CD8-positive, alpha-beta memory T cell (primary cell): ENCODE results near the gene PPARD. TPM values are rescaled to one million over a fixed set of nuclear protein-coding genes. Genes with fewer than 3 reads are reported as not detected.

Experiments
- CTCF ChIA-PET: fragments of 350-600 bp; sonication (Branson Sonifier 250); formaldehyde crosslinking; loops from one replicate; lab custom pipeline; 2021; ENCODE audit warnings: antibody characterized with exemption; lab: Charles Lee
- POLR2A ChIA-PET: fragments of 350-600 bp; sonication (Branson Sonifier 250); formaldehyde crosslinking; loops from one replicate; lab custom pipeline; 2021; ENCODE audit warnings: antibody characterized with exemption; lab: Charles Lee
- DNase-seq, 5 donors: peaks; one replicate each; pipeline versions ENCODE4 v3.0.0 to v3.0.0-alpha.2; 2020 to 2022; ENCODE audit warnings: mixed read lengths in 1 of 5
- H3K27ac ChIP-seq: one replicate; pipeline ENCODE4 v1.7.0; 2013; ENCODE audit warnings: low read depth, mild to moderate bottlenecking, low read length, moderate library complexity
- H3K27me3 ChIP-seq: 2 replicates; pipeline ENCODE4 v1.7.0; 2013; ENCODE audit warnings: low read length, mild to moderate bottlenecking; ENCODE audit not compliant: insufficient read depth, poor library complexity, severe bottlenecking
- H3K36me3 ChIP-seq: 2 replicates; pipeline ENCODE4 v1.7.0; 2013; ENCODE audit warnings: mild to moderate bottlenecking, low read length, moderate library complexity; ENCODE audit not compliant: insufficient read depth
- H3K4me1 ChIP-seq: 2 replicates; pipeline ENCODE4 v1.7.0; 2013; ENCODE audit warnings: mild to moderate bottlenecking, low read length, moderate library complexity; ENCODE audit not compliant: insufficient read depth
- H3K4me3 ChIP-seq: 2 replicates; pipeline ENCODE4 v1.7.0; 2013; ENCODE audit warnings: mild to moderate bottlenecking, low read length
- H3K9me3 ChIP-seq: 2 replicates; pipeline ENCODE4 v1.7.0; 2013; ENCODE audit warnings: mild to moderate bottlenecking, low read length
- H3K27ac Mint-ChIP-seq, 8 donors: one replicate each; pipeline ENCODE4 v1.8.0; 2020 to 2021; ENCODE audit warnings: mixed read lengths in 8 of 8, mild to moderate bottlenecking in 6 of 8, inconsistent platforms in 3 of 8, moderate library complexity in 3 of 8
- H3K27me3 Mint-ChIP-seq, 2 donors: one replicate each; pipeline ENCODE4 v1.8.0; 2020 to 2021; ENCODE audit warnings: mixed read lengths in 2 of 2, mild to moderate bottlenecking in 1 of 2, moderate library complexity in 1 of 2
- H3K36me3 Mint-ChIP-seq, 3 donors: one replicate each; pipeline ENCODE4 v1.8.0; 2020 to 2021; ENCODE audit warnings: mixed read lengths in 3 of 3, inconsistent platforms in 1 of 3, mild to moderate bottlenecking in 1 of 3
- H3K4me1 Mint-ChIP-seq, 3 donors: one replicate each; pipeline ENCODE4 v1.8.0; 2020 to 2021; ENCODE audit warnings: mixed read lengths in 3 of 3, inconsistent platforms in 1 of 3, mild to moderate bottlenecking in 1 of 3
- H3K4me3 Mint-ChIP-seq, 7 donors: one replicate each; pipeline ENCODE4 v1.8.0; 2020 to 2021; ENCODE audit warnings: mixed read lengths in 7 of 7, mild to moderate bottlenecking in 6 of 7, moderate library complexity in 4 of 7, inconsistent platforms in 2 of 7
- H3K9me3 Mint-ChIP-seq, 5 donors: one replicate each; pipeline ENCODE4 v1.8.0; 2020 to 2022; ENCODE audit warnings: mixed read lengths in 5 of 5, mild to moderate bottlenecking in 3 of 5, moderate library complexity in 2 of 5, inconsistent platforms in 1 of 5
- polyA plus RNA-seq: library from polyadenylated mRNA; unstranded; fragments of 300-500 nt; fragmentation: Illumina TruSeq; gene quantifications from one replicate; pipeline ENCODE4 v1.2.3, GENCODE V29; 2021
- total RNA-seq, 2 experiments: library from RNA; stranded (reverse); gene quantifications; one replicate each; pipeline ENCODE4 v1.2.3, GENCODE V29; 2021

PPARD gene
- total and polyA plus RNA-seq, 3 experiments from 2014 or later: 7.7 to 16.2 (median 14.8) TPM

DNA sequence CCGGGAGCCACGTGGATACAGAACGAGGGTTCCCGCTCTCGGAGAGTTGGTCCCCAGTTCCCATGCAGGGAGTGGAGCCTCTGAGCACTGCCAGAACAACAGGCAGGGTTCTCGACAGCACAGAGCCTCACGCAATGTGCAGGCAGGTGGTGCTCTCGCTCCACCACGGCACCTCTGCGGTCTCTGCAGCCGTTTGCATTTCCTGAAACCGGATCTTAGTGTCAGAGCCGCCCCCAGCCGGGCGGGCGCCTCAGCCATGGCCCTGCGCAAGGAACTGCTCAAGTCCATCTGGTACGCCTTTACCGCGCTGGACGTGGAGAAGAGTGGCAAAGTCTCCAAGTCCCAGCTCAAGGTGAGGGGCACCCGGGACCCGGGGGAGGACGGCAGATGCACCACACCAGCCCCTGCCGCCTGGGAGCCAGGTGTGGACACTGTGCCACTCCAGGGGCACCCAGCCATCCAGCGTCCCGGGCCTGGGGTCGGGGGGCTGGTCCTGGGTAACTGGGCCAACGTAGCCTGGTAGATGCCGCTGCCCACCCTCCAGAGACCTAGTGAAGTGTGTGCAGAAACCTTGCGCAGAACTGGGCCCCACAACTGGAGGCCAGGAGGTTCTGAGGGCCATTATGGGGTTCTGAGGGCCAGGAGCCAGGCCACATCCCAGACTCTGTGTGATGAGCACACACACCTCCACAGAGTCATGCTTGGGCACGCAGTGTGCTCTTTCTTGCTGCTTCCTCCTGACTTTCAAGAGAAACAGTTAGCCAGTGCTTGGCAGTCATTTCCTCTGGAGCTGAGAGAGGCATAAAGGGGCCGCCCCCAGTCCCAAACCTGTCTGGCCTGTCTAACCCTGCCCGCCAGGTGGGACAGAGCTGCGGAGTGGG lies 44.5 kb upstream of the PPARD start, which contains the start of gene DEF6:
Gene DEF6, plus strand, starts transcription at position 218 of the 881 bp plus-strand sequence. Its CDS starts 39 bp downstream, at position 257.
- no peaks in the 10 kb centered on the region for H3K27me3 Mint-ChIP-seq
- H3K36me3 ChIP-seq: peaks cover 6% of the 10 kb centered on the region
- peak within 1 kb of the TSS; percentile 81 to 93 (median 86) for H3K4me3 Mint-ChIP-seq
- no peaks in the 10 kb centered on the region for H3K9me3 Mint-ChIP-seq
- POLR2A ChIA-PET: interaction anchor here (1.0 to 1.8 kb wide), 6 partner anchors 12 to 154 kb away, joined by 3 to 7 read pairs (median 4); partner anchors contain the start of genes FANCE and PPARD
- no peaks in the 10 kb centered on the region for H3K9me3 ChIP-seq
- H3K4me1 ChIP-seq: peaks cover 48% of the 10 kb centered on the region
- H3K4me1 Mint-ChIP-seq: peaks cover 44 to 55% (median 52%) of the 10 kb centered on the region in 3 donors
- H3K36me3 Mint-ChIP-seq: peaks cover 0 to 59% (median 11%) of the 10 kb centered on the region in 3 donors
- CTCF ChIA-PET: interaction anchor here (0.6 to 13.7 kb wide), 19 partner anchors 9 to 439 kb away, joined by 3 to 295 read pairs (median 4); partner anchors contain the start of genes ARMC12, FANCE, PPARD and RPL10A
- DNase-seq: peak; percentile 82 to 92 (median 84)
- peak within 1 kb of the TSS; percentile 93 for H3K4me3 ChIP-seq
- peak within 1 kb of the TSS; percentile 90 to 100 (median 98) for H3K27ac Mint-ChIP-seq
- H3K27ac ChIP-seq: peak within 1 kb of the TSS; percentile 86
- no peaks in the 10 kb centered on the region for H3K27me3 ChIP-seq

DNA sequence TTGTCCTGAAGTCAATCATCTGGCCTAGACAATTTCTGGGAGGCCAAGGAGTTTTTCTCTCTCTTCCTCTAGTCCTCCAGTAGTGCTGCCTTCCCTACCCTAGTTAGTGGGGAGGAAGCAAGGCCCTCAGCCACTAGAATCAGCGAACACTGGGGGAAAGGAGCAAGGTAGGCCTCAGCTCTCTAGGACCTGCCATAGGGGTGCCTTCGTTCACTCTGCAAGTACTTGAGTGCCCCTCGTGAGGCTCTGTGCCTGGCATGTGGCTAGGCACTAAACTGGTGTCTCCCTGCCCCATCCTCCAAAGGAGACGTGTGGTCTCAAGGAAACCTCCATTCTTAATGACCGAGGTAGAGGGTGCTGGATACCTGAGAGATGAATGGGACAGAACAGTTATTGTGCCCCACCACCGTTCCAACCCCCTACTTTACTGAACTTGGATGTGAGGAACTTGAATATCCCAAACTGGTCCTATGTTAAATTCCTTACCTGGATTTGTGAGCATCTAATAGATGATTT lies 43.7 kb upstream of the PPARD start:
- POLR2A ChIA-PET: interaction anchor here (1.4 to 1.8 kb wide), 3 partner anchors 11 to 154 kb away, joined by 3 to 7 read pairs (median 6); partner anchors contain the start of gene FANCE
- CTCF ChIA-PET: interaction anchor here (0.6 to 13.7 kb wide), 15 partner anchors 8 to 439 kb away, joined by 3 to 295 read pairs (median 4); partner anchors contain the start of genes ARMC12, FANCE, PPARD and RPL10A
- peak in 1 of 5 donors; percentile 41 for DNase-seq
- peak overlapping the region; percentile 93 for H3K4me3 ChIP-seq
- peaks cover 6% of the 10 kb centered on the region for H3K36me3 ChIP-seq
- peaks cover 51 to 63% (median 61%) of the 10 kb centered on the region in 3 donors for H3K4me1 Mint-ChIP-seq
- H3K27me3 ChIP-seq: no peaks in the 10 kb centered on the region
- H3K27me3 Mint-ChIP-seq: no peaks in the 10 kb centered on the region
- peak overlapping the region; percentile 81 to 93 (median 86) for H3K4me3 Mint-ChIP-seq
- peaks cover 0 to 59% (median 9%) of the 10 kb centered on the region in 3 donors for H3K36me3 Mint-ChIP-seq
- H3K4me1 ChIP-seq: peaks cover 53% of the 10 kb centered on the region
- peak overlapping the region; percentile 86 for H3K27ac ChIP-seq
- H3K9me3 Mint-ChIP-seq: no peaks in the 10 kb centered on the region
- no peaks in the 10 kb centered on the region for H3K9me3 ChIP-seq
- H3K27ac Mint-ChIP-seq: peak overlapping the region; percentile 90 to 100 (median 98)

DNA sequence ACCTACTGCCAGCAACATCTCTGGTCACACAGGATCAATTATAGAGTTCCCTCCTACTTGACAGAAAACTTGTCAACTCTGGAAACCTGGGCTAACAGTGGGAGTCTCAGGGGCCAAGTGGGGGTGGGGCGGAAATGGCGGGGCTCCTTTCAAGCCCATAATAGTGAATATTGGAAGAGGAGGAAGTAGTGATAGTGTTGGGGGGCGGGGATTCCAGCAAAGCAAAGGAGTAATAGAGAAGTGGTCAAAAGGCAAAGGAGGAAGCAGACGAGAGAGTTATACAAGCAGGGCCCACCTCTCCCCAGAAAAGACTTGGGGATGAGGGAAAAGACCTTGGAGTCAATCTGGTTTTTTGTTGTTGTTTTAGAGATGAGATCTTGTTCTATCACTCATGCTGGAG lies 42.7 kb upstream of the PPARD start:
- peak in 1 of 5 donors; percentile 33 for DNase-seq
- Mint-ChIP-seq H3K27ac (peak overlapping the region; percentile 90 to 100 (median 98)), H3K4me3 (peak overlapping the region; percentile 81 to 93 (median 86)), H3K4me1 (peaks cover 55 to 68% (median 65%) of the 10 kb centered on the region in 3 donors), H3K36me3 (peaks cover 0 to 59% (median 13%) of the 10 kb centered on the region in 3 donors), H3K9me3 (no peaks in the 10 kb centered on the region), H3K27me3 (no peaks in the 10 kb centered on the region)
- H3K4me3 ChIP-seq: peak overlapping the region; percentile 93
- peaks cover 63% of the 10 kb centered on the region for H3K4me1 ChIP-seq
- no peaks in the 10 kb centered on the region for H3K27me3 ChIP-seq
- peaks cover 4% of the 10 kb centered on the region for H3K36me3 ChIP-seq
- H3K27ac ChIP-seq: peak overlapping the region; percentile 86
- no peaks in the 10 kb centered on the region for H3K9me3 ChIP-seq
- CTCF ChIA-PET: interaction anchor here (0.9 to 13.7 kb wide), 4 partner anchors 25 to 438 kb away, joined by 3 to 295 read pairs (median 76); partner anchors contain the start of genes ARMC12, FANCE and PPARD
- POLR2A ChIA-PET: interaction anchor here (1.2 to 2.8 kb wide), 2 partner anchors 11 to 28 kb away, joined by 3 to 16 read pairs; no protein-coding TSS in a partner anchor

DNA sequence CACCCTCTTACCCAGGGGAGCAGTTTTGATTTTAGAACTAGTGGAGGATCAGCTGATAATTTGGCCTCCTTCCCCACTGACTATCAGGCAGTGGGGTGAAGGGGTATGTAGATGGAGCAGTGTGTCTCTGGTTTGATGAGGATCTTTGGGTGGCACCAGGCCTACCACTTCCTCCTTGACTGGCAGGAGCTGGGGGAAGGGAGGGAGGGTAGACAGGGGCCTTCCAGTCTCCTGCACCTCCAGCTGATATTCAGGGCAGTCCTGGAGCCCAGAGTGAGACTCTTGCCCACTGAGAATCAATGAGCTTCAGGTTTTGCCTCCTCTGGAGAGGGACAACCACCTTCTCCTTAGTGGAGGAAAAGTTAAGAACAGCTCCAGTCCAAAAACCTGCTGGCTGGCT lies 41.5 kb upstream of the PPARD start:
- H3K27ac ChIP-seq: no peak overlapping the region
- peak overlapping the region; percentile 93 for H3K4me3 ChIP-seq
- Mint-ChIP-seq H3K4me1 (peaks cover 55 to 78% (median 67%) of the 10 kb centered on the region in 3 donors), H3K27ac (peak overlapping the region; percentile 90 to 100 (median 98)), H3K9me3 (no peaks in the 10 kb centered on the region), H3K27me3 (no peaks in the 10 kb centered on the region), H3K36me3 (peaks cover 0 to 52% (median 13%) of the 10 kb centered on the region in 3 donors), H3K4me3 (peak overlapping the region; percentile 81 to 93 (median 86))
- H3K36me3 ChIP-seq: no peaks in the 10 kb centered on the region
- H3K27me3 ChIP-seq: no peaks in the 10 kb centered on the region
- H3K9me3 ChIP-seq: no peaks in the 10 kb centered on the region
- H3K4me1 ChIP-seq: peaks cover 72% of the 10 kb centered on the region
- peak; percentile 39 to 75 (median 57) for DNase-seq
- ChIA-PET POLR2A (interaction anchor here (1.1 to 2.8 kb wide), 5 partner anchors 10 to 167 kb away, joined by 3 to 16 read pairs (median 6); partner anchors contain the start of genes FANCE and RPL10A), CTCF (interaction anchor here (0.7 to 13.7 kb wide), 7 partner anchors 9 to 196 kb away, joined by 3 to 295 read pairs (median 10); partner anchors contain the start of genes FANCE, PPARD and TEAD3)

DNA sequence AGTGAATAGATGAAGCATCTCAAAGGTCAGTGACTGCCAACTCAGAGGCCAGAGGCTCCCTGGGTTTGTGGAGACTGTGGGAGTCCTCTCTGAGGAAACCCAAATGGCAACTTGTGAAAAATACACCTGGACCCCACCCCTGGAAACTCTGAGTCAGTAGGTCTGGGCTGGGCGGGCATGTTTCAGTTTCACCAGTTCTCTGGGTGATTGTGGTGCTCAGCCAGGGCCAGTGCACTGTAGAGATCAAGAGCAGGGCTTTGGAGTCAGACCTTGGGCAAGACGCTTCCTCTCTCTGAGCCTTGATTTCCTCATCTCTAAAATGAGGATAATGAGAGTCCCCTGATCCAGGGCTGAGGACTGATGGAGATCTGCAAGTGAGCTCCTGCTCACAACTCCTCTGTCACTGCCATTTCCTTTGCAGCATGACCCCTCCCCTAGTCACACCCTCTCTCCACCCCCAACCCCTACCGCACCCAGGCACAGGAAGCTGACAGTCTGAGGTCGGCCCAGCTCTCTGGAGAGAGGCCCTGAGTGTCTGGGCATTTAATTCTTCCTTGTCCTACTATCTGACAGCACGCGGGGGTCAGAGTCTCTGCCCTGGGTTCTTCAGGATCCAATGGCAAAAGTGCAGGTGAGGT lies 39.6 kb upstream of the PPARD start:
- peak overlapping the region; percentile 64 for H3K27ac ChIP-seq
- H3K4me3 Mint-ChIP-seq: peak overlapping the region; percentile 86 to 94 (median 91)
- CTCF ChIA-PET: interaction anchor here (0.9 to 2.3 kb wide), 7 partner anchors 10 to 434 kb away, joined by 3 to 14 read pairs (median 5); partner anchors contain the start of gene ARMC12
- no peaks in the 10 kb centered on the region for H3K27me3 Mint-ChIP-seq
- H3K4me1 ChIP-seq: peaks cover 83% of the 10 kb centered on the region
- peak overlapping the region; percentile 96 to 100 (median 98) for H3K27ac Mint-ChIP-seq
- H3K27me3 ChIP-seq: no peaks in the 10 kb centered on the region
- H3K4me3 ChIP-seq: peak overlapping the region; percentile 57
- H3K9me3 ChIP-seq: no peaks in the 10 kb centered on the region
- POLR2A ChIA-PET: interaction anchor here (0.6 to 1.3 kb wide), 6 partner anchors 9 to 309 kb away, joined by 3 to 9 read pairs (median 4); partner anchors contain the start of genes RPL10A and ZNF76
- peaks cover 0 to 62% (median 16%) of the 10 kb centered on the region in 3 donors for H3K36me3 Mint-ChIP-seq
- DNase-seq: peak; percentile 77 to 93 (median 84)
- H3K36me3 ChIP-seq: peaks cover 13% of the 10 kb centered on the region
- H3K4me1 Mint-ChIP-seq: peaks cover 63 to 85% (median 77%) of the 10 kb centered on the region in 3 donors
- no peaks in the 10 kb centered on the region for H3K9me3 Mint-ChIP-seq

DNA sequence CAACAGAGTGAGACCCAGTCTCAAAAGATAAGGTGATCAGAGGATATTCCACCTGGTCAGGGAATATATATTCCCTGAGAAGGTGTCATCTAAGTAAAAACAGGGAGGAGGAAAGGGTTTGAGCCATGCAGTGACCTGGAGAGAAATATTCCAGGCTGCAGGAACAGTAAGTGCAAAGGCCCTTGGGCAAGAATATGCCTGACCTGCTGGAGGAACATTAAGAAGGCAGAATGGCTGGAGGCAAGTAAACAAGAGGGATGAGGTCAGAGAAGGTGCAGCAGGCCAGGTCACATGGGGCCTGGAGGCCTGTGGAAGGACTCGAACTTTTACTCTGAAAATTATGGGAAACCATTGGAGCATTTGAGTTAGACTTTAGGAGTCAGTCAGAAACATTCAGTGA lies 38.1 kb upstream of the PPARD start:
- Mint-ChIP-seq H3K9me3 (no peaks in the 10 kb centered on the region), H3K4me3 (peak overlapping the region; percentile 86 to 94 (median 91)), H3K27ac (peak overlapping the region; percentile 96 to 100 (median 98)), H3K27me3 (no peaks in the 10 kb centered on the region), H3K36me3 (peaks cover 0 to 62% (median 20%) of the 10 kb centered on the region in 3 donors), H3K4me1 (peaks cover 67 to 91% (median 84%) of the 10 kb centered on the region in 3 donors)
- H3K36me3 ChIP-seq: peaks cover 15% of the 10 kb centered on the region
- peaks cover 88% of the 10 kb centered on the region for H3K4me1 ChIP-seq
- ChIA-PET POLR2A (interaction anchor here (0.7 to 1.0 kb wide), 2 partner anchors 28 to 867 kb away, joined by 3 read pairs; no protein-coding TSS in a partner anchor), CTCF (interaction anchor here (1.9 to 2.3 kb wide), 2 partner anchors 8 to 24 kb away, joined by 5 to 14 read pairs; no protein-coding TSS in a partner anchor)
- no peaks in the 10 kb centered on the region for H3K9me3 ChIP-seq
- peak overlapping the region; percentile 57 for H3K4me3 ChIP-seq
- DNase-seq: no peak
- H3K27ac ChIP-seq: peak overlapping the region; percentile 3
- H3K27me3 ChIP-seq: no peaks in the 10 kb centered on the region
